Endothelial cell of umbilical vein (primary cell): ENCODE data around the gene SIVA1. TPM values are rescaled to one million over a fixed set of nuclear protein-coding genes. Genes with fewer than 3 reads are reported as not detected.

Experiments
- BruUV-seq: library from RNA; stranded (reverse); fragments of 400-500 nt; replicated peaks from 2 replicates; lab custom pipeline; 2021; lab: Mats Ljungman, UMichigan
- CTCF ChIA-PET: fragments of 300-600, 350-600 bp; sonication (Branson Sonifier 250); formaldehyde crosslinking; loops from one replicate; lab custom pipeline; 2021; ENCODE audit warnings: antibody characterized with exemption, inconsistent platforms; lab: Charles Lee
- POLR2A ChIA-PET: fragments of 300-600, 350-600 bp; sonication (Branson Sonifier 250); formaldehyde crosslinking; loops from one replicate; lab custom pipeline; 2021; ENCODE audit warnings: antibody characterized with exemption, inconsistent platforms; lab: Charles Lee
- DNase-seq: peaks from one replicate; pipeline ENCODE4 v3.0.0-alpha.2; 2011; ENCODE audit warnings: low read depth, low spot score
- FAIRE-seq: peaks from 2 replicates; lab custom pipeline; 2011; peaks lifted over from hg19 to GRCh38; lab: Jason Lieb, UNC
- H2AFZ ChIP-seq: 2 replicates; pipeline ENCODE4 v1.6.0; 2012; ENCODE audit warnings: low read depth, low read length, control low read depth, inconsistent platforms
- H3K27ac ChIP-seq: 2 replicates; pipeline ENCODE4 v1.5.1; 2011; ENCODE audit warnings: low read depth, mild to moderate bottlenecking, control low read depth, low read length, moderate library complexity; ENCODE audit not compliant: insufficient read depth
- H3K27me3 ChIP-seq, 2 experiments: 2 replicates each; pipeline versions ENCODE4 v1.6.0 to v1.6.1; 2011; ENCODE audit warnings: low read length in 2 of 2, mixed read lengths in 1 of 2; ENCODE audit not compliant: control insufficient read depth in 2 of 2, insufficient read depth in 2 of 2
- H3K36me3 ChIP-seq, 2 experiments: 2 replicates in 1 of 2; 3 replicates in 1 of 2; pipeline ENCODE4 v1.5.1; 2011; ENCODE audit warnings: low read length in 2 of 2, mild to moderate bottlenecking in 1 of 2, moderate library complexity in 1 of 2; ENCODE audit not compliant: control insufficient read depth in 2 of 2, insufficient read depth in 2 of 2; ENCODE audit errors: extremely low read depth in 1 of 2
- H3K4me1 ChIP-seq: 3 replicates; pipeline ENCODE4 v1.5.1; 2011; ENCODE audit warnings: mild to moderate bottlenecking, low read length; ENCODE audit not compliant: control insufficient read depth, insufficient read depth; ENCODE audit errors: extremely low read depth
- H3K4me2 ChIP-seq: 2 replicates; pipeline ENCODE4 v1.6.1; 2011; ENCODE audit warnings: low read length, control low read depth, mixed read lengths; ENCODE audit not compliant: insufficient read depth
- H3K4me3 ChIP-seq, 3 experiments: fragments of 200-600 bp in 1 of 3; sonication (generic), shearing (Covaris generic) in 1 of 3; replicated peaks in 1 of 3; 2 replicates each; pipeline ENCODE4 v1.5.1; 2011 to 2016; ENCODE audit warnings: control low read depth in 3 of 3, low read length in 3 of 3, mild to moderate bottlenecking in 2 of 3, inconsistent platforms in 1 of 3, low read depth in 1 of 3, moderate library complexity in 1 of 3; ENCODE audit not compliant: insufficient read depth in 1 of 3
- H3K79me2 ChIP-seq: 2 replicates; pipeline ENCODE4 v1.6.0; 2012; ENCODE audit warnings: low read length, inconsistent platforms; ENCODE audit not compliant: control insufficient read depth, insufficient read depth
- H3K9ac ChIP-seq: replicated peaks from 2 replicates; pipeline ENCODE3; 2011; ENCODE audit warnings: low read length, control low read depth; ENCODE audit not compliant: insufficient read depth; ENCODE audit errors: extremely low read depth
- H3K9me1 ChIP-seq: replicated peaks from 3 replicates; pipeline ENCODE4 v1.6.0; 2011; ENCODE audit warnings: mild to moderate bottlenecking, low read length; ENCODE audit not compliant: control insufficient read depth, insufficient read depth; ENCODE audit errors: extremely low read depth
- H3K9me3 ChIP-seq: replicated peaks from 2 replicates; pipeline ENCODE4 v1.5.1; 2012; ENCODE audit warnings: low read length, inconsistent platforms; ENCODE audit not compliant: control insufficient read depth, insufficient read depth
- H4K20me1 ChIP-seq: replicated peaks from 2 replicates; pipeline ENCODE3; 2011; ENCODE audit warnings: mild to moderate bottlenecking, low read length; ENCODE audit not compliant: control insufficient read depth, insufficient read depth; ENCODE audit errors: extremely low read depth
- EZH2 ChIP-seq: IDR thresholded peaks from 2 replicates; pipeline ENCODE4 v1.6.1; 2012; ENCODE audit warnings: borderline replicate concordance, low read depth, mild to moderate bottlenecking, moderate library complexity, low read length, inconsistent platforms; ENCODE audit not compliant: severe bottlenecking
- FOS ChIP-seq: IDR thresholded peaks from 2 replicates; pipeline ENCODE4 v1.6.1; 2011; ENCODE audit warnings: mild to moderate bottlenecking, low read length, moderate library complexity, borderline replicate concordance; ENCODE audit not compliant: insufficient read depth
- GATA2 ChIP-seq: IDR thresholded peaks from 2 replicates; pipeline ENCODE4 v1.7.0; 2011; ENCODE audit warnings: low read depth, mild to moderate bottlenecking, moderate library complexity, mixed read lengths, low read length; ENCODE audit not compliant: insufficient read length, insufficient read depth
- JUN ChIP-seq: IDR thresholded peaks from 2 replicates; pipeline ENCODE4 v1.6.1; 2011; ENCODE audit warnings: borderline replicate concordance, low read depth; ENCODE audit not compliant: insufficient read length, insufficient read depth
- MYC ChIP-seq: IDR thresholded peaks from one replicate; pipeline ENCODE4 v1.6.1; 2011; ENCODE audit warnings: mild to moderate bottlenecking, low read depth, low read length
- POLR2A ChIP-seq: IDR thresholded peaks from 2 replicates; pipeline ENCODE4 v1.6.1; 2012; ENCODE audit warnings: low read depth, mild to moderate bottlenecking, control low read depth, low read length
- POLR2AphosphoS5 ChIP-seq: IDR thresholded peaks from 2 replicates; pipeline ENCODE4 v1.6.1; 2012; ENCODE audit warnings: low read depth, mild to moderate bottlenecking, control low read depth, low read length, moderate library complexity; ENCODE audit not compliant: insufficient read depth
- dilution Hi-C: fragments of 300-500 bp; cut with MboI; formaldehyde crosslinking; loops from one replicate; pipeline ENCODE4 v1.15.0; 2019; ENCODE audit warnings: low sequenced_read_pairs; ENCODE audit not compliant: extremely low pct_ligation_motif_present
- intact Hi-C: fragments of 100-400 bp; cut with micrococcal nuclease; formaldehyde crosslinking; loops from one replicate; pipeline ENCODE4 v1.10.0; 2022
- polyA plus RNA-seq, 4 experiments: library from polyadenylated mRNA; depleted of rRNA in 3 of 4; stranded (reverse) in 3 of 4; unstranded in 1 of 4; fragments of >200 nt; gene quantifications; 2 replicates each; pipeline versions ENCODE4 v1.2.1 to v1.2.3, GENCODE V29; 2011 to 2012; ENCODE audit warnings: missing spikeins in 1 of 4
- total RNA-seq: library from RNA; stranded (reverse); gene quantifications from 2 replicates; pipeline ENCODE4 v1.2.3, GENCODE V29; 2021
- TF ChIP-seq, protein P1 (sequence below): IDR thresholded peaks from 2 replicates; pipeline ENCODE4 v1.6.1; 2011; ENCODE audit not compliant: insufficient read depth, insufficient read length
- TF ChIP-seq, protein P2 (sequence below), 2 donors: IDR thresholded peaks; 1 replicate in 1 of 2; 2 replicates in 1 of 2; pipeline ENCODE4 v1.5.1; 2011; ENCODE audit warnings: low read length in 2 of 2, mild to moderate bottlenecking in 2 of 2, moderate library complexity in 2 of 2, control low read depth in 1 of 2, inconsistent platforms in 1 of 2, low read depth in 1 of 2; ENCODE audit not compliant: insufficient read depth in 1 of 2; ENCODE audit errors: extremely low read depth in 1 of 2

Gene SIVA1
- total and polyA plus RNA-seq, 2 donors (not counting 3 experiments of a cell fraction or from before 2014, with no cell fraction given): 101 to 299 TPM

DNA sequence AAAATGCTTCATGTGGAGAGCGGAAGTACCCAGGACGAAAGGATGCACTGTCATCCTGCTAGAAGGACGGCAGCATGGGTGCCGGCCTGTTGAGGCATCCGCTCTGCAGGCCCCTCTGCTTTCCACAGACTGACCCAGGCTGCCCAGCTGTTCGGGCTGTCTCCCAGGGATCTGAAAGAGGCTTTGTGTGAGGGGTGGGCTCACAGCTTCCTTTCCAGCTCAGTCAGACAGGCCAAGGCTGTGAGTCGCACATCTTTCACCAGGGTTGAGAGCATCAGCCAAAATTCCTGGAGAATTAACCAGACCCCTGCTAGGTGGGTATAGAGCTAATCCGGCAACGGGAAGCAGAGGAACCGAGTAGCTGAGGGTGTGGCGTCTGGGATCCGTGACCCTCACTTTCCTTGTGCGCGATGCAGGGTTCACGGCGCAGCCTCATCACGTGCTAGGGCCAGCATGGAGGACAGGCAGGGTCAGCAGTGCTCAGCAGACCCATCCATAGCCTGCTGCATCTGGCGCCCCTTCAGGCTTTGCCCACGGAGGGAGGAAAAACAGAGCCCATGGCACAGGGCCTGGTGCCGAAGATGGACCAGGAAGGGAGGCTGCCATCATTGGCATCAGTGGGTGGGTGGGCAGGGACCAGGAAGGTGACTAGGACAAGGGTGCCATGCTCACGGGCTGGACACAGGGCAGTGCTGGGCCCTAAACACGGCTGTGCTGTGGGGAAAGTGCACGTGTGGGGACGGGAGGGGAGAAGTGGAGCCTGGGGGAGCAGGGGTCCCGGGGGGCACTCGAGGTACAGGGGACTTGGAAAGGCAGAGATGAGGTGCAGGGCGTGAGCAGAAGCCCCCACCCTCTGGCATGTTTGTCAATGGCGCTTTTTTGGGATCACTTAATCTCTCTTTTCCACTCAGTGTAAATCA lies 9.2 kb upstream of the SIVA1 start:
- no peak for FAIRE-seq
- Histone ChIP-seq H3K79me2 (no peaks in the 10 kb centered on the region), H2AFZ (no peak overlapping the region), H3K27me3 (no peaks in the 10 kb centered on the region), H3K36me3 (no peaks in the 10 kb centered on the region), H3K4me2 (no peak overlapping the region), H3K9me3 (no peaks in the 10 kb centered on the region), H3K9ac (no peak overlapping the region), H3K4me3 (no peak overlapping the region), H3K9me1 (no peaks in the 10 kb centered on the region), H3K4me1 (no peaks in the 10 kb centered on the region), H4K20me1 (no peaks in the 10 kb centered on the region), H3K27ac (no peak overlapping the region)
- ChIA-PET CTCF (no interaction called here), POLR2A (no interaction called here)
- intact Hi-C loops: no loop called here
- no peak for TF ChIP-seq JUN
- TF ChIP-seq POLR2AphosphoS5: no peak
- TF ChIP-seq GATA2: no peak
- no peak for TF ChIP-seq POLR2A
- TF ChIP-seq MYC: no peak
- no peak for TF ChIP-seq EZH2
- dilution Hi-C loops: no loop called here
- no peak for DNase-seq
- BruUV-seq: no TSS peak

DNA sequence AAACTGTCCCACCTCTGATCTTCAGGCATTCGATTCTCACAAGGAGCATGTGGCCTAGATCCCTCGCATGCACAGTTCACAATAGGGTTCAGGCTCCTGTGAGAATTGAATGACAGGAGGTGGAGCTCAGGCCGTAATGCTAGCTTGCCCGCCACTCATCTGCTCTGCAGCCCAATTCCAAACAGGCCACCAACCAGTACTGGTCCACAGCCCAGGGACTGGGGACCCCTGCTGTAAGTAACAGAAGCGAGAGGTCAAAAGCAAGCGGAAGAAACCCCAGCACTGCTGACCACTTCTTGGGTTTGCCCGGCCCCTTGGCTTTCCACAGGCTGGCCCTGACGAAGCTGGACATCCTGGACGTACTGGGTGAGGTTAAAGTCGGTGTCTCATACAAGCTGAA lies 8.5 kb upstream of the SIVA1 start:
- CTCF ChIA-PET: no interaction called here
- Histone ChIP-seq H4K20me1 (no peaks in the 10 kb centered on the region), H3K9ac (no peak overlapping the region), H3K4me3 (no peak overlapping the region), H3K9me3 (no peaks in the 10 kb centered on the region), H3K27ac (no peak overlapping the region), H3K79me2 (no peaks in the 10 kb centered on the region), H3K9me1 (no peaks in the 10 kb centered on the region), H3K27me3 (no peaks in the 10 kb centered on the region), H3K4me2 (no peak overlapping the region), H3K36me3 (no peaks in the 10 kb centered on the region), H3K4me1 (no peaks in the 10 kb centered on the region), H2AFZ (no peak overlapping the region)
- TF ChIP-seq JUN (no peak), FOS (no peak), MYC (no peak), POLR2A (no peak), GATA2 (no peak)
- TF ChIP-seq, protein P1, sequence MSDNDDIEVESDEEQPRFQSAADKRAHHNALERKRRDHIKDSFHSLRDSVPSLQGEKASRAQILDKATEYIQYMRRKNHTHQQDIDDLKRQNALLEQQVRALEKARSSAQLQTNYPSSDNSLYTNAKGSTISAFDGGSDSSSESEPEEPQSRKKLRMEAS: no peak
- TF ChIP-seq, protein P2, sequence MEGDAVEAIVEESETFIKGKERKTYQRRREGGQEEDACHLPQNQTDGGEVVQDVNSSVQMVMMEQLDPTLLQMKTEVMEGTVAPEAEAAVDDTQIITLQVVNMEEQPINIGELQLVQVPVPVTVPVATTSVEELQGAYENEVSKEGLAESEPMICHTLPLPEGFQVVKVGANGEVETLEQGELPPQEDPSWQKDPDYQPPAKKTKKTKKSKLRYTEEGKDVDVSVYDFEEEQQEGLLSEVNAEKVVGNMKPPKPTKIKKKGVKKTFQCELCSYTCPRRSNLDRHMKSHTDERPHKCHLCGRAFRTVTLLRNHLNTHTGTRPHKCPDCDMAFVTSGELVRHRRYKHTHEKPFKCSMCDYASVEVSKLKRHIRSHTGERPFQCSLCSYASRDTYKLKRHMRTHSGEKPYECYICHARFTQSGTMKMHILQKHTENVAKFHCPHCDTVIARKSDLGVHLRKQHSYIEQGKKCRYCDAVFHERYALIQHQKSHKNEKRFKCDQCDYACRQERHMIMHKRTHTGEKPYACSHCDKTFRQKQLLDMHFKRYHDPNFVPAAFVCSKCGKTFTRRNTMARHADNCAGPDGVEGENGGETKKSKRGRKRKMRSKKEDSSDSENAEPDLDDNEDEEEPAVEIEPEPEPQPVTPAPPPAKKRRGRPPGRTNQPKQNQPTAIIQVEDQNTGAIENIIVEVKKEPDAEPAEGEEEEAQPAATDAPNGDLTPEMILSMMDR (IDR thresholded peaks at IDR 0.05; ENCODE audit: extremely low read depth in 1 of 2, insufficient read depth in 1 of 2, low read depth in 1 of 2, low read length in 2 of 2): no peak
- POLR2A ChIA-PET: no interaction called here
- intact Hi-C loops: no loop called here
- DNase-seq: no peak
- dilution Hi-C loops: no loop called here
- BruUV-seq: no TSS peak
- no peak for FAIRE-seq
